ENCODE data around the gene FLT3. TPM values are rescaled to one million over a fixed set of nuclear protein-coding genes. Genes with fewer than 3 reads are reported as not detected.

Gene FLT3
- total RNA-seq, 1 donor from 2014 or later, result 0.58 TPM

DNA sequence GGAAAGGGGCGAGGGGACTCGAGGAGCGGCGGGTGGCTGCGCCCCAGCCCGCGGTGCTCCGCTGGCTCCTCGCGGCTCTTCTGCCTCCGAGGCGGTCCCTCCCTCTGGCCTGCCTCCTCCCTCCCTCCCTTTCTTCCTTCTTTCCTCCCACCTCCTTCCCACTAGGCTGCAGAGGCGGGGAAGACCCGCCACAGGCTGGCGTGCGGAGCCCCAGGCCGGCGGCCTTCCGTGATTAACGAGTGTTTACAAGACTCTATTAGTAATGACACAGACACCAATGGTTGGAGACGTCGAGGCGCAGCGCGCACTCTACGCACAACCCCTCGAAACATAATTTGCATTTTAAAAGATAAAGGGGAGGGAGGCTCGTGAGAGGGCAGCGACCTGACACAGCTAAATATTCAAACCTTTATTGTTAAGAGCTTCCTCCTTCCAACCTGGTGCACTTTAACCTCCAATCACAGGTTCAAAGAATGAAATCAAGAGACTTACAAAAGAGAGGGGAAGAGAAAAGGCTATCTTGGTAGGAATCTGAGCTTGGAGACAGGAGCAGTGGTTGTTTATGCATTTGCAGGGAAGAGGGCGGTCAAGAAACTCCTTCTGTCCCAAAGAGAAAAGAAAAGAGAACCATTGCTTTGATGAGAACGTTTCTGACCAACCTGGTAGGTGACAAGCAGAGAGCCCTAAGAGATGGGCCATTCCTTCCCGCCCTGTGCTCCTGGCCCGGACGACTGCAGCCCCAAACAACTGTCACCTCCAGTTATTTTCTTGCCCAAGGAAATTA lies 131.1 kb downstream of the FLT3 start, which contains the start of gene CDX2:
Gene CDX2 (minus strand): TSS at position 234 of the 784 bp plus-strand sequence. CDS start 309 bp downstream, outside the sequence.
- Mint-ChIP-seq H3K27me3 (ENCODE audit: low read depth) (peaks cover 100% of the 10 kb centered on the region), H3K27ac (no peak within 1 kb of the TSS), H3K9me3 (no peaks in the 10 kb centered on the region), H3K36me3 (no peaks in the 10 kb centered on the region), H3K4me3 (peak within 1 kb of the TSS; percentile 54), H3K4me1 (peaks cover 26% of the 10 kb centered on the region)
- DNase-seq (ENCODE audit: low spot score in 2 of 2, unreplicated experiment in 2 of 2), result no peak
- TF ChIP-seq, protein P1, sequence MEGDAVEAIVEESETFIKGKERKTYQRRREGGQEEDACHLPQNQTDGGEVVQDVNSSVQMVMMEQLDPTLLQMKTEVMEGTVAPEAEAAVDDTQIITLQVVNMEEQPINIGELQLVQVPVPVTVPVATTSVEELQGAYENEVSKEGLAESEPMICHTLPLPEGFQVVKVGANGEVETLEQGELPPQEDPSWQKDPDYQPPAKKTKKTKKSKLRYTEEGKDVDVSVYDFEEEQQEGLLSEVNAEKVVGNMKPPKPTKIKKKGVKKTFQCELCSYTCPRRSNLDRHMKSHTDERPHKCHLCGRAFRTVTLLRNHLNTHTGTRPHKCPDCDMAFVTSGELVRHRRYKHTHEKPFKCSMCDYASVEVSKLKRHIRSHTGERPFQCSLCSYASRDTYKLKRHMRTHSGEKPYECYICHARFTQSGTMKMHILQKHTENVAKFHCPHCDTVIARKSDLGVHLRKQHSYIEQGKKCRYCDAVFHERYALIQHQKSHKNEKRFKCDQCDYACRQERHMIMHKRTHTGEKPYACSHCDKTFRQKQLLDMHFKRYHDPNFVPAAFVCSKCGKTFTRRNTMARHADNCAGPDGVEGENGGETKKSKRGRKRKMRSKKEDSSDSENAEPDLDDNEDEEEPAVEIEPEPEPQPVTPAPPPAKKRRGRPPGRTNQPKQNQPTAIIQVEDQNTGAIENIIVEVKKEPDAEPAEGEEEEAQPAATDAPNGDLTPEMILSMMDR (IDR thresholded peaks at IDR 0.05; ENCODE audit: unreplicated experiment), result no peak

DNA sequence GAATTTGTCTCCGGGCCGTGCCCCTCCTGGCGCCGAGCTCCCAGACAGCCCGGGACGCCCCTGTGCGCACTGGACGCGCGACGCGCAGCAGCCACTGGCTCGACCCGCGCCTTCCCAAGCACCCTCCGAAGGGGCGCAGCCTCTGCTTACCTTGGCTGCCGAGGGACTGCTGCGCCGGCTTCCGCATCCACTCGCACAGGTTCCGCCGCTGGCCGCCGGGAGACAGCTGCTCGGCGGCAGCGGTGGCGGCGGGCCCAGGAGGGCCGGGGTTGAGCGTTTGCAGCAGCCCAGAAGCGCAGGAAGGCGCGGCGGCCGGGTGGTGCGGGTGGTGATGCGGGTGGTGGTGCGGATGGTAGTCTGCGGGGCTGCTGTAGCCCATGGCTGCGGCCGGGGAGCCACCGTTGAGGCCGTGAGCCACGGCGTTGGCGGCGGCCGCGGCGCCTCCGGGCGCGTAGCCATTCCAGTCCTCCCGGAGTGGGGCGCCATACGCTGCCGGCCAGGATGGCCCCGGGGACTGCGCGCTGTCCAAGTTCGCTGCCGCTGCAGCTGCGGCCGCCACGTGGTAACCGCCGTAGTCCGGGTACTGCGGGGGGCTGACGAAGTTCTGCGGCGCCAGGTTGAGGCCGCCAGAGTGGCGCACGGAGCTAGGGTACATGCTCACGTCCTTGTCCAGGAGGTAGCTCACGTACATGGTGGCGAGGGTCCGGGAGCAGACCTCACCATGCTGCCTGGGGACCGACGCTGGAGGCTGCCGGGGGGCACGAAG lies 131.9 kb downstream of the FLT3 start:
- H3K36me3 Mint-ChIP-seq, result no peaks in the 10 kb centered on the region
- TF ChIP-seq, protein P1 (IDR thresholded peaks at IDR 0.05; ENCODE audit: unreplicated experiment), result no peak
- no peak overlapping the region for H3K27ac Mint-ChIP-seq
- H3K27me3 Mint-ChIP-seq (ENCODE audit: low read depth), result peaks cover 100% of the 10 kb centered on the region
- peaks cover 26% of the 10 kb centered on the region for H3K4me1 Mint-ChIP-seq
- no peak for DNase-seq (ENCODE audit: low spot score in 2 of 2, unreplicated experiment in 2 of 2)
- no peaks in the 10 kb centered on the region for H3K9me3 Mint-ChIP-seq
- peak overlapping the region; percentile 13 for H3K4me3 Mint-ChIP-seq

DNA sequence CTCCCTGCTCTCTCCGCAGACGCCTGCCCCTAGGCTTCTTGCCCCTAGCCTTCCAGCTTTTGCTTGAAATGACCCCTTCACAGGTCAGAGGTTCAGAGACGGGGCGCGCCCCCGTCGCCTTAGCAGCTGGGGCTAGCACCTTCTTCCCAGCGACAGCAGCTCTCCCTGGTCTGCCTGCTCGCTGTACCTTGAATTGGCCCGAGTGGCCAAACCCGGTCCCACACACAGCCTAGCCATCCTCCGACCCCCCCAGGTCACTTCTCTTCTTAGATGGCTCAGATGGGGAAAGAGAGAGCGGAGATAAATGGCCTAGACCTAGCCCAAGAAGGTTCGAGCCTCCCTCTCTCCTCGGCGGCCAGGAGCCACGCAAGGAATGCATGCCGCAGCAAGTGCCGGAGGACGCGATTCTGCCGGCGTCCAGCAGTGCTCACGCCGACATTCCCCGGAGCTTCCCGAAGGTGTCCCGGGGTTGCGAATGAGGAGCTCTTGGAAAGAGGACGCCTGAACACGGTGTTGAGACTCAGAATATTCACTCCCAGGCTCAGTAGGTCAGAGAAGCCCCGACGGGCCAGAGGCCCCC lies 132.6 kb downstream of the FLT3 start:
- H3K36me3 Mint-ChIP-seq, result no peaks in the 10 kb centered on the region
- DNase-seq (ENCODE audit: low spot score in 2 of 2, unreplicated experiment in 2 of 2), result no peak
- H3K27ac Mint-ChIP-seq, result no peak overlapping the region

DNA sequence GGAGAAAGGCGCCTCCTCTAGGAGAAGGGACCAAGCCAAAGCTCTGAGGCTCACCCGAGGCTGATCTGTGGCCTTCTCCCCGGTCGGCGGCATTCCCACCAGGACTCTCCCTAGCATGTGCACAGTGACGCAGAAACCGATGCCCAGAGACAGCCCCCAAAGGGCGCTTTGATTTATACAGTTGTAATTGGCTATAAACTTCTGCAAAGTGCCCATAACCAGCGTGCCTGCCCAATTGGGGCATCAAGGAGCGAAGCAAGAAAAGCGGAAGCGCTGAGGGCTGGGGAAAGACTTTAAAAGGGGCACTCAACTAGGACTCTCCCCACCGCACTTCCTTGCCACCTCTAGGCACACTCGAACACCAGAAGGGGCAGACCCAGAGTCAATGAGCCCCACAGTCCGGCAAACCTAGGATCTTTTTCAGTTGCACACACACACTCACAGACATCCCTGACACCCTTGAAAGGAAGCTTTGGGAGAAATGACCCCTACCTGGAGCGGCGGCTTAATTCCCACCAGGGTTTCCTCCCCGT lies 133.1 kb downstream of the FLT3 start:
- Mint-ChIP-seq H3K4me3 (no peak overlapping the region), H3K9me3 (no peaks in the 10 kb centered on the region), H3K36me3 (no peaks in the 10 kb centered on the region), H3K27ac (no peak overlapping the region), H3K4me1 (peaks cover 26% of the 10 kb centered on the region), H3K27me3 (ENCODE audit: low read depth) (peaks cover 99% of the 10 kb centered on the region)
- DNase-seq (ENCODE audit: low spot score in 2 of 2, unreplicated experiment in 2 of 2), result no peak
- TF ChIP-seq, protein P1 (IDR thresholded peaks at IDR 0.05; ENCODE audit: unreplicated experiment), result no peak

More for the DNA sequence above, 132.6 kb downstream of the FLT3 start:
- Mint-ChIP-seq H3K9me3 (no peaks in the 10 kb centered on the region), H3K4me3 (peak overlapping the region; percentile 62), H3K4me1 (peaks cover 26% of the 10 kb centered on the region), H3K27me3 (ENCODE audit: low read depth) (peaks cover 100% of the 10 kb centered on the region)
- TF ChIP-seq, protein P1 (IDR thresholded peaks at IDR 0.05; ENCODE audit: unreplicated experiment), result no peak

DNA sequence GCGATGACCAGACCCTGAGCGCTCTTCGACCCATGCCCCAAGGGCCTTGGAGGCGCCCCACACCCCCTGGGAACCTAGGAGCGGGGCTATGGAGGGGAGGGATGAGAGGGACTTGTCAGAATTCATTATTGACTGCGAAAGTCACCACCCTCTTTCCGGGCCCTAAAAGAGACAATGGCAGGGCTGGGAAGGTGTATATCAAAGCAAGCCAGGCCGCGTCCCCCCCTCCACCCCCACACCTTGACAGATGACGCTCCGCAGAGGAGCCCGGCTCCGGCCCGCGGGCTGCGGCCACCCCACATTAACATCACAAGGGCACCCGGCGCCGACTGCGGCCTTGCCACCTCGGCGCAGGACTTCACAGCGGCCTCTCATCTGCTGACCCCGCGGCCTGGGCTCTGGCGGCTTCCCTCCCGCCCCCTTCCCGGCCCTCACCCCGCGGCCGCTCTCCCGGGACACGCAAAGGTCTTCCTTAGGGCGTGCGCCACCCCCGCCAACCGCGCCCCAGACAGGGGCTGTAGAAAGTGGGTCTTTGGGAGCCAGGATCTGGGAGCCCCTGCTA lies 133.7 kb downstream of the FLT3 start:
- Mint-ChIP-seq H3K4me3 (peak overlapping the region; percentile 30), H3K4me1 (peaks cover 29% of the 10 kb centered on the region), H3K9me3 (no peaks in the 10 kb centered on the region), H3K27me3 (ENCODE audit: low read depth) (peaks cover 99% of the 10 kb centered on the region), H3K36me3 (no peaks in the 10 kb centered on the region), H3K27ac (no peak overlapping the region)
- no peak for DNase-seq (ENCODE audit: low spot score in 2 of 2, unreplicated experiment in 2 of 2)
- TF ChIP-seq, protein P1 (IDR thresholded peaks at IDR 0.05; ENCODE audit: unreplicated experiment), result no peak
